Measurements from ENCODE around the gene GALNT15.

Gene GALNT15

GRCh38 chr3:16249336-16249735 is 74.9 kb downstream of the GALNT15 start:
- no peak for DNase-seq (ENCODE audit: low spot score)

GRCh38 chr3:16249886-16250285 is 75.4 kb downstream of the GALNT15 start:
- Histone ChIP-seq H3K27me3 (ENCODE audit: insufficient read depth, poor library complexity, severe bottlenecking) (no peaks in the 10 kb centered on the region), H3K36me3 (ENCODE audit: low read depth) (no peaks in the 10 kb centered on the region), H3K4me3 (ENCODE audit: severe bottlenecking) (no peak overlapping the region), H3K9me3 (ENCODE audit: severe bottlenecking) (no peaks in the 10 kb centered on the region), H3K27ac (ENCODE audit: poor library complexity, severe bottlenecking) (no peak overlapping the region), H3K4me1 (ENCODE audit: insufficient read depth, poor library complexity, severe bottlenecking) (no peaks in the 10 kb centered on the region)
- no peak for TF ChIP-seq CTCF (IDR thresholded peaks at IDR 0.05; ENCODE audit: poor library complexity, severe bottlenecking)
- ATAC-seq (ENCODE audit: low read depth) (no peak), DNase-seq (ENCODE audit: low spot score) (no peak)

More at GRCh38 chr3:16249336-16249735, 74.9 kb downstream of the GALNT15 start:
- no peaks in the 10 kb centered on the region for H3K27me3 ChIP-seq (ENCODE audit: insufficient read depth, poor library complexity, severe bottlenecking)
- peak; percentile 45 for TF ChIP-seq CTCF (IDR thresholded peaks at IDR 0.05; ENCODE audit: poor library complexity, severe bottlenecking)
- no peaks in the 10 kb centered on the region for H3K4me1 ChIP-seq (ENCODE audit: insufficient read depth, poor library complexity, severe bottlenecking)
- H3K36me3 ChIP-seq (ENCODE audit: low read depth): no peaks in the 10 kb centered on the region
- ATAC-seq (ENCODE audit: low read depth): no peak
- no peak overlapping the region for H3K4me3 ChIP-seq (ENCODE audit: severe bottlenecking)
- no peak overlapping the region for H3K27ac ChIP-seq (ENCODE audit: poor library complexity, severe bottlenecking)
- no peaks in the 10 kb centered on the region for H3K9me3 ChIP-seq (ENCODE audit: severe bottlenecking)

GRCh38 chr3:16251316-16252085 is 77.0 kb downstream of the GALNT15 start:
- Histone ChIP-seq H3K36me3 (ENCODE audit: low read depth) (no peaks in the 10 kb centered on the region), H3K27ac (ENCODE audit: poor library complexity, severe bottlenecking) (no peak overlapping the region), H3K4me3 (ENCODE audit: severe bottlenecking) (no peak overlapping the region), H3K4me1 (ENCODE audit: insufficient read depth, poor library complexity, severe bottlenecking) (no peaks in the 10 kb centered on the region), H3K9me3 (ENCODE audit: severe bottlenecking) (no peaks in the 10 kb centered on the region), H3K27me3 (ENCODE audit: insufficient read depth, poor library complexity, severe bottlenecking) (no peaks in the 10 kb centered on the region)
- ATAC-seq (ENCODE audit: low read depth) (no peak), DNase-seq (ENCODE audit: low spot score) (no peak)
- TF ChIP-seq CTCF (IDR thresholded peaks at IDR 0.05; ENCODE audit: poor library complexity, severe bottlenecking): no peak

GRCh38 chr3:16252243-16252978 is 77.9 kb downstream of the GALNT15 start:
- no peaks in the 10 kb centered on the region for H3K9me3 ChIP-seq (ENCODE audit: severe bottlenecking)
- no peak for TF ChIP-seq CTCF (IDR thresholded peaks at IDR 0.05; ENCODE audit: poor library complexity, severe bottlenecking)
- H3K36me3 ChIP-seq (ENCODE audit: low read depth): no peaks in the 10 kb centered on the region
- DNase-seq (ENCODE audit: low spot score): no peak
- H3K27ac ChIP-seq (ENCODE audit: poor library complexity, severe bottlenecking): no peak overlapping the region
- no peak overlapping the region for H3K4me3 ChIP-seq (ENCODE audit: severe bottlenecking)
- no peaks in the 10 kb centered on the region for H3K27me3 ChIP-seq (ENCODE audit: insufficient read depth, poor library complexity, severe bottlenecking)
- no peaks in the 10 kb centered on the region for H3K4me1 ChIP-seq (ENCODE audit: insufficient read depth, poor library complexity, severe bottlenecking)
- ATAC-seq (ENCODE audit: low read depth): no peak

Measured in RWPE2 (cell line).